ENCODE results near the gene MAPKAP1.
A peak's percentile ranks its signal among the peaks of the same experiment; 100 is the strongest.

Gene MAPKAP1

DNA sequence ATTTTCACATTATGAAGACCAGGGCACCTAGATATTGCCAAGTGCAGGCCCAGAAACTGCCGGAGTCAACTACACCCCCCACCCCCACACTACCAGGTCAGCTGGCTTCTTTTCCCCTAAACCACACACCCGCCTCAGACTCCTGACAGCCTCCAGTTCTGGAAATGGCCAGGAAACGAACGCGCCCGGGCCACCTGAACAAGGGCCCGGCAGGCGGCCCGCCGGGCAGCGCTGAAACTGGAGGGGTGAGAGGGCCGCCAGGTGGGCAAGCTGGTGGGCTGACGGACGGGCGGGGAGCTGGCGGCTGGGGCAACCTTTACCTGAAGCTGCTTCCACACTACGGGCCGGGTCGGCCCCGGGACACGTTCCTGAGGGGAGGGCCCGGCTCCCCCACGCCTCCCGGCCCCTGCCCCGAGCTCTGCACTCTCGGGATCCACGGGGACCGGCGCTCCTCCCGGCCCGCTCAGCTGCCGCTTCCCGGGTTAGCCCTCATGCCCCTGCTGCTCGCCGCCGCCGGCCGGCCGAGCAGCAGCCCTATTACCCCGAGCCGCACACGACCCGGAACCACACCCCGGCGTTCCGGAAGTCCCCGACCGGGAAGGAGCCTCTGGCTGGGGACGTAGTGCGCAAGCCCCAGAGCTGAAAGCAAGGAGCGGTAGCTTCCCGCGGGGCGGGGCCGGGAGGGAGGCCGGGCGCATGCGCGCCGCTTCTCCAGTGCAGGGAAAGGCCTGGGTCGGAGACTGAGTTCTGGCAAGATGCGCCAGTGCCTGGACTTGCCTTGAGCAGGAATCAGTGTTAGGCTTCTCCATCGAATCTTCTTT is at the start of gene MAPKAP1:
MAPKAP1 (minus strand) TSS at position 558 of the 821 bp plus-strand sequence. CDS start 34,634 bp downstream, outside the sequence.
- peak; percentile 77 for DNase-seq (ENCODE audit: low read depth)
- peak within 1 kb of the TSS; percentile 93 for H3K4me3 ChIP-seq (ENCODE audit: low read depth, low read length)

DNA sequence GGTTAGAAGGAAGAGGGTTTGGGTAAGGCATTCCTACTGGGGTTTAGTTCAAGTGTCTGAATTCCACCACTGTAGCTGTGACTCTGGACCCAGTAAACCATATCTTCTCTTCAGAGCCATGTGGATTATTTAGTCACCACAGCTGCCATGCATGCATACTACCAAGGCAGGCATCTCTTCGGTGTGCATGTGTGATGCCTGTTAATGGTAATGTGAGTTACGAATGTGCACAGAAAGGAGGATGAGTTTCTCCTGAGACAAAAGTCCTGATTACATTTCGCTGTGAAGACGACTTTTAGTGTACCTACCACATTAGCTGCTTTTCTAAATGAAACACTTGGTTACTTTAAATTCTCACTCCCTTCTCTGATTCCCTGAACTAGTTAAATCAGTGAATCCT is 49.5 kb upstream of the MAPKAP1 start:
- no peak for DNase-seq (ENCODE audit: low read depth)
- H3K4me3 ChIP-seq (ENCODE audit: low read depth, low read length) = no peak overlapping the region

DNA sequence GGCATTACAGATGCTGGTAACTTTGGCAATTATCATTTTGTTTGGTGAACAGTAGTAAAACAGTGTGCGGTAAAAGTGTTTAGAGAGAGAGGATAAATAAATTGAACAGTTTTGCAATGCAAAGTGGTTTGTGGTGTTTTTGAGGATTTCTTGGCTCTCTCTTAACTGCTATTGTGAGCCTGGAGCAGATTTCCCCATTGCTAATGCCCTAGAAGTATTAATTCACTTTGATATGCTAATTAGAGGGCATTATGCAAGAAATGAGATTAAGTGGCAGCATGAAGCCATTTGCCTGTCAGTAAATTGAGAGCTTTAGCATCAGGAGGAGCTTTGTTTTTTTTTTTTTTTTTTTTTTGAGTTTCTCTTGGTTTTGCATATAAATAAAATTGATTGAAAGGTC is 48.3 kb upstream of the MAPKAP1 start:
- DNase-seq (ENCODE audit: low read depth) = no peak
- H3K4me3 ChIP-seq (ENCODE audit: low read depth, low read length) = no peak overlapping the region

DNA sequence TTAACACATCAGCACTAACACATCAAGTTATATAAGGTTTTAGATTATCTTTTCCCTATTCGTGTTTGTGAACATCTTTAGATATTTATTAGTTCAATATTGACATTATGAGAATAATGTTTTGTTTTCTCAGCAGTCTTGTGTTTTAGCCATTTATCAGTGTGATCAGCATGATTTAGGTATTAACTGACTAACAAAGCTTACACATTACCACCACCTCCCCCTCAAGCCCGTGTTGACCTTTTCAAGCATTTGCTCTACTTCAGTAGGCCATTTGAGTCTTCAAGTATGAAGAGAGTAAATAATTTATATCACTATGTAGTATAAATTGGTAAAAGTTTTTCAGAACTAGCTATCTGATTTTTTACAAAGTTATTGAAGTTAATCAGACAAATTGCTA is 47.1 kb upstream of the MAPKAP1 start:
- H3K4me3 ChIP-seq (ENCODE audit: low read depth, low read length) = no peak overlapping the region
- DNase-seq (ENCODE audit: low read depth) = no peak

DNA sequence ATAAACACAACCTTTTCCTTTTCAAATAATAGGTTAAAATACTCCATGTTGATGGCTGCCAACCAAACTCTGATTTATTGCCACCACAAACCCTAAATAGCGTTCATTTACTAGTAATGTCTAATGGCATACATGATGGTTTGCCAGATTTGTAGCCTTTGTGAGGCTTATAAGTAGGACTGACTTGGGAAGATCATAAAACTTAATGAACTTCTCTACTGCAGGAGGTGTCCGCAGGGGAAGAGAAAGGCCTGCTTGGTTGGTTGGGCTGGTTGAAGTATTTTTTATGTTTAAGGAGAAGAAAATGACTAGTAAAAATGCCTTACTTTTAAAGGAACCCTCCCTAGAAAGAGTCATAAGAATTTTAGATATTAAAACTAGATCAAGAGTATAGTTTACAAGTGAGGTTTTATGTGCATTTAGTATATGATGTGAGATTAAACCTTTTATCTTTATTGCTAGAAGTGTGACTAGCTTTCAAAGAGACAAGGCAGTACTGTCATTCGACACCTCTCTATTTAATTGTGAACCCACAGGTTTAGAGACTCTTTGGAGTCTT is 45.1 kb upstream of the MAPKAP1 start:
- no peak overlapping the region for H3K4me3 ChIP-seq (ENCODE audit: low read depth, low read length)
- no peak for DNase-seq (ENCODE audit: low read depth)

DNA sequence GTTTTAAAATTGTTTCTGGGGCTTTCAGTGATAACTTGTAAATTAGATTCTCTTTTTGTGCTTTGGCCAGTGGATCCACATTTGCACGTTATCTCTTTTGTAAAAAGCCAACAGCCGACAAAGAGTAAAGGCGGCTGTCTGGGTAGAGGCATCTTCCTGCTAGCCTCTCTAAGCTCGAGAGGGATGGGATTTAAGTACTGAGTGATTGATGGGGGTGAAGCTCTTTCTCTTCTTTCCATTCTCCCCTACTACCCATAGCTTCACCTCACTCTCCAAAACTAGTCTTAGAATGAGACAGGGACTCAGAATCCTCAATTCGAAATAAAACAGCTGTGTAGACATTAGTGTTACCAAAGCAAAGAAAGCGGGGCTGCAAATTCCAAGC is 43.6 kb upstream of the MAPKAP1 start:
- no peak for DNase-seq (ENCODE audit: low read depth)
- no peak overlapping the region for H3K4me3 ChIP-seq (ENCODE audit: low read depth, low read length)

DNA sequence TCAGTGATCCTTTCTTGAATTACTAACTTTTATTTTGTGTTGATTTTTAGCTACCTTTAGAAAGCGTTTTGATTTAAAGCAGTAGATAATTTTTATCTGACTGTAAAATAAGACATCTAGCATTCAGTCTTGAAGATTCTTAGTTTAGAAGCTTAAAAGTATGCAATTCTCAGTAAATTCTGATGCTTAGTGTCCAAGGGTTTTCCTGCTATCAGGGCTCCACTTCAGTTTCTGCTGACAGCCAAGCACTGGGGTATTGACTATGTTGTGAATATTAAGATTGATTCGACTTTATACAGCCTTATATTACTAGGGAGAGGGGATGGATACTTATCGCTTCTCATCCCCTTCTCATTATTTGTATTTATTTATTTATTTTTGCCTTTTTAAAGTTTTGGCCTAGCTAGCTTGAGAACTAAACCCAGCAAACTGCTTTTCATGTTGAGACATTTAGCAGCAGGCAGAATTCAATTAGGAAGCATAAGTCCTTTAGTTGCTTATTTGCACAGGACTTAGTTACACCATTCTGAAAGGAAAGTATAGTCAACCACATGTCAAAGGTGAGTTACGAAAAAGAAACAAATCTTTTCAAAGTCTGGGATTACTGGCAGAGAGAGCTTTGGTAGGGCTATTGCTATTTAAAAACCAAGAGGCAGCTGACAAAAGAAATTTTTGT is 43.1 kb upstream of the MAPKAP1 start:
- no peak for DNase-seq (ENCODE audit: low read depth)
- H3K4me3 ChIP-seq (ENCODE audit: low read depth, low read length) = no peak overlapping the region

DNA sequence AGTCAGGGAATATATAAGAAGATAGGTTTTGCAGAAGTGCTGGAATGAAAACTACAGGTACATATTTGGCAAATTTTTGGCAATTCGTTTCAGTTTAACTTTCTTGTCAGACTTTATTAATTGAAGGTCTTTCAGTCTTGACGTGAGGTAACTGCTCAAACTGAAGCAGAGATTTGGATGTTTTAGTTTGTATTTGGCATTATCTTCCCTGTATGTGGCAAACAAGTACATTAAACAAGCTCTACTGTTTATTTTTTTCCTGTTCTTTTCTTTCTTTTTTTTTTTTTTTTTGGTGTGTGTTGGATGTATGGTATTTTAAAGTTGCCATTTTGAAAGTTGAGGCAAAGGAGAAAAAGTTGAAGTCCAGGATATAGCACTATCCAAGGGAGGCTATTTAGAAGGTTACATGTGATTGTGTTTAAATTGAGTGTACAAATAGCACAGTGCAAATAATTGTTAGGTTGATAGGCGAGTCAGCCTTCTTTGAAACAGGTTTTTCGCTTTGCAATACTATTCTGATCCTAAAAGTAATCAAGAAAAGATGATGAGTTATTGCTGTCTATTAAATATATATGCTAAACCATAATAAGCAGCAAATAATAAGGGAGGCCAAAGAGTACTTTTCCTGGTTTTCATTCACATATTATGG is 42.4 kb upstream of the MAPKAP1 start:
- peak overlapping the region; percentile 10 for H3K4me3 ChIP-seq (ENCODE audit: low read depth, low read length)
- DNase-seq (ENCODE audit: low read depth) = no peak

DNA sequence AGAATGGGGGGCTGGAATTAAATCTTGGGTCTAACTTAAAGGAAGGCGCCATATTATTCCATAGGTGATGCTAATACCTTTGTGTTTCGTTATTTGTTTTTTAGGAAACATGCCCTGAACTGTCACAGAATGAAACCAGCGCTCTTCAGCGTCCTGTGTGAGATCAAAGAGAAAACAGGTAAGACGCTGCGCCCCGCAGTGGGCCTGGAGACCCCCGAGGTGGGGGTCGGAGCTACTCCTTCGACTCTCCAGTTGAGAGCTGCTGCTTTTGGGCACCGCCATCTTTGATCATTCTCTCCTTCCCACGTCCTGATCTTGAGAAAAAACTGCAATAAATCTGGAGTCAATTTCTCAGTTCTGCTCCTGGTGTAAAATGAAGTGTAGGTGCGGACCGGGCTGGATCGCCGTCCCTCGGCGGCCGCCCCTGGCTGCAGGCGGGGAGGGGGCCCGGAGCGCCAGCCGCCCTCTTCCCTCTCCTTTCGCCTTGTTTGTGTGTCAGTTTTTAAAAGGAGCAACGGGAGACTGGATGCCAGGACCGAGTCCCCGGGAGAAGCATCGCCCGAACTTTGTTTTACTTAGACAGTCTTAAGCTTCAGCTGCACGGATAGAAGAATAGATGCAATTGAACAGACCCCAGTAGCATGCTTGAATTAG is 41.6 kb upstream of the MAPKAP1 start:
- peak overlapping the region; percentile 89 for H3K4me3 ChIP-seq (ENCODE audit: low read depth, low read length)
- DNase-seq (ENCODE audit: low read depth) = no peak

DNA sequence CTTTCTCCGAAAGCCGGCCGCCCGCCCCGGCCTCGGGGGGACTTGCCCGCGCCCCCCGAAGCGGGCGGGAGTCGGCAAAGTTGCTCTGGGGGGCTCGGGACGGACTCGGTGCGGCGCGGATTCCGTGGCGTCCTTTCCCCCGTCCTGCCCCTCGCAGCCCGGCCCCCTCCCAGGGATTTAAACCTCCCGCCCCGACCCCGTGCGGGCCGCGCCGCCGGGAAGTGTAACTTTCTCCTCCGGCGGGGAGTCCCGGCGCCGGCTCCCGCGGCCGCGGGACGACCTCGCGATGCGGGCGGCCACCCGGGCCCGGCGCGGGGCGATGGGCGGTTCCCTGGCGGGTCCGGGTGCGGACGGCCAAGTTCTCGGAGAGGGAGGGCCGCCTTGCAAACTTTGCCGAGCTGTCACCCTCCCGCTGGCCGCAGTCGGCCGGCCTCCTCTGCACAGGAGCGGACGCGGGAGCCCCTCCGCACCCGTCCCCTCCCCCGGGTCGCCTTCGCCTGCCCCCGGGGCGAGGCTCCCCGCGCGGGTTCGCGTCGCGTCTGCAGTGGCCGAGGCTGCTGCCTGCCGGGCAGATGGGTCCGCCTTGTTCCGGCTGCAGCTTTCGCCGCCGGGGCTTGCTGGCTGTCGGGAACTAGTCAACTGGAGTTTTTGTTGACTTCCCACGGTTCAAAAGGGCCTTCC is 40.9 kb upstream of the MAPKAP1 start:
- peak overlapping the region; percentile 89 for H3K4me3 ChIP-seq (ENCODE audit: low read depth, low read length)
- DNase-seq (ENCODE audit: low read depth) = no peak

DNA sequence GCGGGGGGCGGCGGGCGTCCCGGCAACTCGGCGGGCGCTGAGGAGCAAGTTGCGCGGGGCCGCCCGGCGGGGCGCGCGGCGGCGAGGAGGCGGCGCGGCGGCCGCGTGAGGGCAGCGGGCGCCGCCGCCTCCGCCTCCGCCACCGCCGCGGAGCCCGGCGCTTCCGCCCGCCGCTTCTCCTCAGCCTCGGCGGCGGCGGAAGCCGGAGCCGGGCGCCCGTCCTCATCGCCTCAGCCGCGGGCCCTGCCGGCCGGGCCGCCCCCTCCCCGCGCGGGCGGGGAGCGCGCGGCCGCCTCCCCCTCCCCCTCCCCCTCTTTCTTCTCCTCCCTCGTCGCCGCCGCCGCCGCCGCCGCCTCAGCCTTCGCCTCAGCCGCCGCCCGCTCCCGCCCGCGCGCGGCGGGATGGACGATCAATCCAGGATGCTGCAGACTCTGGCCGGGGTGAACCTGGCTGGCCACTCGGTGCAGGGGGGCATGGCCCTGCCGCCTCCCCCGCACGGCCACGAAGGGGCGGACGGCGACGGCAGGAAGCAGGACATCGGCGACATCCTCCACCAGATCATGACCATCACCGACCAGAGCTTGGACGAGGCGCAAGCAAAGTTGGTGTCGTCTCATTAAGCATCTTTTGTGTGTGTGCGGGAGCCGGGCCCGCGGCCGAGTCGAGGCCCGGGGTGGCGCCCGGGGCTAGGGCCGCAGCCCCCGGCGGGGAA is 40.2 kb upstream of the MAPKAP1 start, which contains the start of gene PBX3:
PBX3 (plus strand) TSS at position 321 of the 712 bp plus-strand sequence.
- DNase-seq (ENCODE audit: low read depth) = no peak
- peak within 1 kb of the TSS; percentile 89 for H3K4me3 ChIP-seq (ENCODE audit: low read depth, low read length)

DNA sequence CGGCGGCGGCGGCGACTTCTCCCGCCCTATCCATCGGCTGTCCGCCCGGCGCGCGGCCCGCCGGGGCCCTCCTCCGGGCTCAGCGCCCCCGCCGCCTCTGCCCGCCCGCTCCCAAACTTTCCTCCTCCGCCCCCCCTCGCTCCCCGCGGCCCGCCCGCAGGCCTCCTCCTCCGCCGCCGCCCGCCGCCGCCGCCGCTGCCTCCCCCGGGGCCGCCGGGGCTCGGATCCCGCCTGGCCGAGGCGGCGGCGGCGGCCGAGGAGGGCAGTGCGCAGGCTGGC is 39.7 kb upstream of the MAPKAP1 start:
- DNase-seq (ENCODE audit: low read depth) = no peak
- peak overlapping the region; percentile 71 for H3K4me3 ChIP-seq (ENCODE audit: low read depth, low read length)

DNA sequence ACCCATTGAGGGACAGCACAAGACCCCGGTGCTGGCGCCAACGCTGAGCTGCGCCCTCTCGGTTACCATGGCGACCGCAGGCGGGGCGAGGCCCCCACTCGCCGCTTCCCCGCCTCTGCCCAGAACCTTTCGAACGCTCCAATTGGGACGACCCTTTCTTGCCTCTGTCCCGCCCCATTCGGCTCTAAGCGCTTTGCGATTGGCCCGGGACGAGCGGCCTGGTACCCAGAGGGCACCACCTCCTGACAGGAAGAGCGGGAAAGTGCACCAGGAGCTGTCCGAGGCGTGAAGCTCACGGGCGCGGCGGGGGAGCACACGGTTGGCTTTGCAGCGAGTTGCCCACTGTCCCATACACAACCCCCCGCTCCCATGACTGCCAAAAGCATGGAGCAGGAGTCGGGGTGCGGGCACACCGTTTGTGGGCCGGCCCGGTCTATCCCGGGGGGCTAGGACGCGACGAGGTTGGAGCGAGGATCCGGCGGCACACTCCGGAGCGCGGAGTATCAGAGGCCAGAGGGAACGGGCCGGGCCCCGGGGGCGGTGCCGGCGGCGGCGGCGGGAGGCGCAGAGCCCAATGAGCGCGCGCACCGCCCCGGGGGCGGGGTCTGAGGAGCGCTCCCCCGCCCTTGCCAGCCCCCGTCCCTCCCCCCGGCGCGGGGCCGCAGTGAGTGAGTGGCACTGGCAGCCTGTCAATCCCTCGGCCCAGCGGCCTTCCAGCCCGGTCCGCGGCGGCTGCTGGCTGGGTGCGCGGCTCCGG is 39.2 kb upstream of the MAPKAP1 start:
- peak; percentile 80 for DNase-seq (ENCODE audit: low read depth)
- H3K4me3 ChIP-seq (ENCODE audit: low read depth, low read length) = peak overlapping the region; percentile 71

DNA sequence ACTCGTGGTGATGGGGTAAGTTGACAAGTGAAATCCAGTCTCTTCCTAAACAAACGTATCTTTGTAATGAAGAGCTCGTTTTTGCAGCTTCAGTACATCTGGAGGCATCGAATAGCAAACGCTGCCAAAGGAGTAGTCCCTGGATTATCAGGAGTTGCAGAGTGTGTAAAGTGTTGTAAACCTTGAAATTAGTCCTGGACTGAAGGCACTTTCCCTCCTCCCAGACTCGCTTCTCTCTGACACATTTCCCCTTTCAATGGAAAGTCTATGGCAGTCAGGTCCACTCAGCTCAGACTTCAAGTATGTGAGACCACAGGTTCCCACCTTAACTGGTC is 38.6 kb upstream of the MAPKAP1 start:
- DNase-seq (ENCODE audit: low read depth) = no peak
- peak overlapping the region; percentile 71 for H3K4me3 ChIP-seq (ENCODE audit: low read depth, low read length)

DNA sequence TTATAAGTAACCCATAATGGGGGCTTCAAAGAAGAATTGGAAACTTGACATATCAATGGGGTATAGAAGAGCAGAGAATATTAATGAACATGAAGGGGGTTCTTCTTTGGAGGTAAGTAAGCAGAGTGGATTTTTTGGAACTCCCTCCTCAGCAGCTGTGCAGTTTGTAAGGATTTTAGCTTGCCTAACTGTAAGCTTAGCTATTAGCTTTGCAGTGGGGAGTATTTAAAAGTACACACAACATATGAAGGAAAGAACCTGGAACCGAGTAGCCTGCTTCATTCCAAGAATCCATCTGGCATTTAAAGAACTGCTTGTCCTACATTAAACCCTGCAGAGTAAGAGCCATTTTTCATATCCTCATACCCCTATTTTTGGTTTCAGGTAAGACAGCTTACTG is 38.0 kb upstream of the MAPKAP1 start:
- no peak for DNase-seq (ENCODE audit: low read depth)
- no peak overlapping the region for H3K4me3 ChIP-seq (ENCODE audit: low read depth, low read length)

DNA sequence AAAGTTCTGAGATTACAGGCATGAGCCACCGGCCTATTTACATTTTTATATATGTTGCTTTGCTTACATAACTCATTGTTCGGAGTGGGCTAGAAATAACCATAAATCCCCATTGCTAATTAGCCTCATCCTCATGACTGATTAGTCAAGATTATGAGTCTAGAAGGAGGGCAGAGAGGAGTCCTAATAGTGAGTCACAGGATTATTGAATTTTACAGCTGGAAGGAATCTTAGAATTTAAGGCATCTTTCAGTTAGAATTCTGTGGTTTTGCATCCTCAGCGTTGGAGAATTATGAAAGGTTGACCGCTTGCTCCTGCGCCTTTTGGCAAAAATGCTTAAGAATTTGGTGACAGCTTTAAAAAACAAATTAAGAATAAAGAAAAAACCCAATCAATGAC is 37.6 kb upstream of the MAPKAP1 start:
- H3K4me3 ChIP-seq (ENCODE audit: low read depth, low read length) = no peak overlapping the region
- no peak for DNase-seq (ENCODE audit: low read depth)

DNA sequence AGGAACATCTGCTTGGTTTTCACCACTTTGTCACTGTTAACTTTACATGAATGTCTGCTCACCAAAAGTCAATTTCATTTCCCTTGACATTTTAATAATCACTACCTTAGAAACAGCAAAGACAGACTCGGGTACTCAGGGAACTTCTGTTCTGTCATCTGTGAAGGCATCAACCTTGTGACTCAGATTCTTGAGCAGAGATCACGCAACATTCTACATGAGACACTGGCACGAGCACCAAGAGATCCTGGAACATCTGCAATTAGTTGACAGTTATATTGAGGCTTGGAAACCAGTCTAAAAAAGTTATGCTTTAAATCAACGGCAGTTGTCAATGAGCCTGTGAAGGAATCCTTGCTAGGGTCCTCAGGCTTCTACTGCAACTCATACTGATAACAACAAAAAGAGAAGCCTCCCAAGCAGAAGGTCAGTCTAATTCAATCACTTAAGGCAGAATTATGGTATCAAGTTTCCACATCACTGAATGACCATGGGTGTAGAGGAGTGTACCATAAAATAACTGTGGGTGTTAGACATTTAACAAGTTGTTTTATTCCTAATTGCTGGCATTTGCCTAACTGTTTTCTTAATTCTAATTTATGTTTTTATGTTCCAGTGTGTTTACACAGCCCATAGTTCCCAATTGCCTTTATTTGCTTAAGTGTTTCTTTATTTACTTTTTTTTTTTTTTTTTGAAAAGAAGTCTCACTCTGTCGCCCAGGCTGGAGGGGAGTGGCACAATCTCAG is 36.8 kb upstream of the MAPKAP1 start:
- no peak overlapping the region for H3K4me3 ChIP-seq (ENCODE audit: low read depth, low read length)
- no peak for DNase-seq (ENCODE audit: low read depth)

DNA sequence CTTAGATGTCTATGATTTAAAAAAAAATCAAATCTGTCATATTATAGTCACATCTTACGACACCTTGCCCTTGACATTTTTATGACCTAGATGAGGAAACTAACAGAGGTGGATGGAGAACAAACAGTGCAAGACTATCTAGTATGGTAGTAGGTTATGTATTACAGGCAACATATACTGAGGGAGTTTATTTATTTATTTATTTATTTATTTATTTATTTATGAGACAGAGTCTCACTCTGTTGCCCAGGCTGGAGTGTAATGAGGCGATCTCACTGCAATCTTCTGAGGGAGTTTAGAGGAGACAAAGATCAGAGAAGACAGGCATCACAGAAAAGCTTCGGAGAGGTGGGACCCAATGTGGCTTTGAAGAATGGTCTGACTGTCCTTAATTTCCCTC is 35.6 kb upstream of the MAPKAP1 start:
- DNase-seq (ENCODE audit: low read depth) = no peak
- H3K4me3 ChIP-seq (ENCODE audit: low read depth, low read length) = no peak overlapping the region
